Measurements from ENCODE around the gene AKNAD1.

The AKNAD1 gene

GRCh38 chr1:108815566-108815965 is 41.3 kb downstream of the AKNAD1 start:
- H4K91ac ChIP-seq (ENCODE audit: low read depth, low read length), result no peak overlapping the region
- no peak overlapping the region for H3K18ac ChIP-seq (ENCODE audit: low read length)
- no peak overlapping the region for H3K9ac ChIP-seq (ENCODE audit: low read length)
- no peak overlapping the region for H2BK120ac ChIP-seq (ENCODE audit: insufficient read depth, low read length, poor library complexity)
- H4K8ac ChIP-seq (ENCODE audit: low read depth, low read length), result no peak overlapping the region
- H3K79me2 ChIP-seq (ENCODE audit: control insufficient read depth, insufficient read depth, low read length, poor library complexity), result no peaks in the 10 kb centered on the region
- H3K23ac ChIP-seq (ENCODE audit: low read length), result no peak overlapping the region
- no peak overlapping the region for H4K12ac ChIP-seq (ENCODE audit: low read depth, low read length)
- H3K4ac ChIP-seq (ENCODE audit: low read depth, low read length), result no peak overlapping the region
- no peak overlapping the region for H3K4me3 ChIP-seq (ENCODE audit: low read depth, low read length)
- H3K14ac ChIP-seq (ENCODE audit: low read length), result no peak overlapping the region
- no peak overlapping the region for H2AFZ ChIP-seq (ENCODE audit: insufficient read depth, low read length, poor library complexity)
- DNase-seq, result peak in 1 of 2 donors; percentile 78
- no peaks in the 10 kb centered on the region for H3K36me3 ChIP-seq (ENCODE audit: control insufficient read depth in 1 of 2, insufficient read depth in 2 of 2, low read length in 2 of 2)
- no peaks in the 10 kb centered on the region for H3K27me3 ChIP-seq (ENCODE audit: insufficient read depth, low read length)
- peaks cover 6 to 7% of the 10 kb centered on the region in 2 experiments for H3K4me1 ChIP-seq (ENCODE audit: control insufficient read depth in 1 of 2, insufficient read depth in 2 of 2, low read length in 2 of 2)
- no peak overlapping the region for H2AK5ac ChIP-seq (ENCODE audit: low read length)
- H3K4me2 ChIP-seq (ENCODE audit: low read length), result no peak overlapping the region
- no peak overlapping the region for H3K27ac ChIP-seq (ENCODE audit: low read depth, low read length)
- H2BK12ac ChIP-seq (ENCODE audit: low read length), result no peak overlapping the region
- peaks cover 14% of the 10 kb centered on the region for H3K79me1 ChIP-seq (ENCODE audit: low read length)
- no peak overlapping the region for H2BK5ac ChIP-seq (ENCODE audit: low read depth, low read length, poor library complexity)
- no peaks in the 10 kb centered on the region for H3K9me3 ChIP-seq (ENCODE audit: insufficient read depth, low read depth, low read length)

- no CpG with 5 or more reads among the region's 4 CpGs for WGBS (ENCODE audit: extremely low coverage, insufficient coverage, insufficient read length)
- no peak overlapping the region for H2BK5ac ChIP-seq (ENCODE audit: low read depth, low read length, poor library complexity)
- H3K36me3 ChIP-seq (ENCODE audit: control insufficient read depth in 1 of 2, insufficient read depth in 2 of 2, low read length in 2 of 2), result no peaks in the 10 kb centered on the region
- peak overlapping the region; percentile 51 for H4K91ac ChIP-seq (ENCODE audit: low read depth, low read length)
- H3K27me3 ChIP-seq (ENCODE audit: insufficient read depth, low read length), result no peaks in the 10 kb centered on the region
- peaks cover 14% of the 10 kb centered on the region for H3K79me1 ChIP-seq (ENCODE audit: low read length)
- no peak overlapping the region for H2AFZ ChIP-seq (ENCODE audit: insufficient read depth, low read length, poor library complexity)
- H3K18ac ChIP-seq (ENCODE audit: low read length), result no peak overlapping the region
- peaks cover 6 to 7% of the 10 kb centered on the region in 2 experiments for H3K4me1 ChIP-seq (ENCODE audit: control insufficient read depth in 1 of 2, insufficient read depth in 2 of 2, low read length in 2 of 2)
- H3K4ac ChIP-seq (ENCODE audit: low read depth, low read length), result no peak overlapping the region
- H3K9ac ChIP-seq (ENCODE audit: low read length), result no peak overlapping the region
- no peak overlapping the region for H3K4me3 ChIP-seq (ENCODE audit: low read depth, low read length)
- no peak overlapping the region for H3K23ac ChIP-seq (ENCODE audit: low read length)
- no peak overlapping the region for H2AK5ac ChIP-seq (ENCODE audit: low read length)
- H4K8ac ChIP-seq (ENCODE audit: low read depth, low read length), result no peak overlapping the region
- H3K27ac ChIP-seq (ENCODE audit: low read depth, low read length), result no peak overlapping the region
- peak overlapping the region; percentile 60 for H2BK120ac ChIP-seq (ENCODE audit: insufficient read depth, low read length, poor library complexity)
- no peak for DNase-seq
- no peak overlapping the region for H3K4me2 ChIP-seq (ENCODE audit: low read length)
- peak overlapping the region; percentile 8 for H2BK12ac ChIP-seq (ENCODE audit: low read length)
- H3K9me3 ChIP-seq (ENCODE audit: insufficient read depth, low read depth, low read length), result no peaks in the 10 kb centered on the region
- no peak overlapping the region for H3K14ac ChIP-seq (ENCODE audit: low read length)
- no peak overlapping the region for H4K12ac ChIP-seq (ENCODE audit: low read depth, low read length)
- no peaks in the 10 kb centered on the region for H3K79me2 ChIP-seq (ENCODE audit: control insufficient read depth, insufficient read depth, low read length, poor library complexity)
These were observed 42.4 kb downstream of the AKNAD1 start for GRCh38 chr1:108814343-108815125.

GRCh38 chr1:108813326-108813725 is 43.6 kb downstream of the AKNAD1 start:
- H3K36me3 ChIP-seq (ENCODE audit: control insufficient read depth in 1 of 2, insufficient read depth in 2 of 2, low read length in 2 of 2), result peaks cover 0 to under 1% of the 10 kb centered on the region in 2 experiments
- no peak overlapping the region for H3K14ac ChIP-seq (ENCODE audit: low read length)
- peak; percentile 94 to 98 for DNase-seq
- H4K91ac ChIP-seq (ENCODE audit: low read depth, low read length), result no peak overlapping the region
- H3K9me3 ChIP-seq (ENCODE audit: insufficient read depth, low read depth, low read length), result no peaks in the 10 kb centered on the region
- no peak overlapping the region for H2BK12ac ChIP-seq (ENCODE audit: low read length)
- no peak overlapping the region for H3K18ac ChIP-seq (ENCODE audit: low read length)
- no CpG with 5 or more reads among the region's 2 CpGs for WGBS (ENCODE audit: extremely low coverage, insufficient coverage, insufficient read length)
- no peak overlapping the region for H3K4me2 ChIP-seq (ENCODE audit: low read length)
- no peak overlapping the region for H2BK120ac ChIP-seq (ENCODE audit: insufficient read depth, low read length, poor library complexity)
- no peak overlapping the region for H3K9ac ChIP-seq (ENCODE audit: low read length)
- no peak overlapping the region for H3K27ac ChIP-seq (ENCODE audit: low read depth, low read length)
- H2BK5ac ChIP-seq (ENCODE audit: low read depth, low read length, poor library complexity), result no peak overlapping the region
- H3K79me2 ChIP-seq (ENCODE audit: control insufficient read depth, insufficient read depth, low read length, poor library complexity), result no peaks in the 10 kb centered on the region
- no peak overlapping the region for H3K4me3 ChIP-seq (ENCODE audit: low read depth, low read length)
- H3K4me1 ChIP-seq (ENCODE audit: control insufficient read depth in 1 of 2, insufficient read depth in 2 of 2, low read length in 2 of 2), result peaks cover 6 to 7% of the 10 kb centered on the region in 2 experiments
- no peaks in the 10 kb centered on the region for H3K27me3 ChIP-seq (ENCODE audit: insufficient read depth, low read length)
- H4K12ac ChIP-seq (ENCODE audit: low read depth, low read length), result no peak overlapping the region
- no peak overlapping the region for H4K8ac ChIP-seq (ENCODE audit: low read depth, low read length)
- no peak overlapping the region for H2AK5ac ChIP-seq (ENCODE audit: low read length)
- peaks cover 14% of the 10 kb centered on the region for H3K79me1 ChIP-seq (ENCODE audit: low read length)
- H3K23ac ChIP-seq (ENCODE audit: low read length), result no peak overlapping the region
- H2AFZ ChIP-seq (ENCODE audit: insufficient read depth, low read length, poor library complexity), result no peak overlapping the region
- H3K4ac ChIP-seq (ENCODE audit: low read depth, low read length), result no peak overlapping the region

DNA sequence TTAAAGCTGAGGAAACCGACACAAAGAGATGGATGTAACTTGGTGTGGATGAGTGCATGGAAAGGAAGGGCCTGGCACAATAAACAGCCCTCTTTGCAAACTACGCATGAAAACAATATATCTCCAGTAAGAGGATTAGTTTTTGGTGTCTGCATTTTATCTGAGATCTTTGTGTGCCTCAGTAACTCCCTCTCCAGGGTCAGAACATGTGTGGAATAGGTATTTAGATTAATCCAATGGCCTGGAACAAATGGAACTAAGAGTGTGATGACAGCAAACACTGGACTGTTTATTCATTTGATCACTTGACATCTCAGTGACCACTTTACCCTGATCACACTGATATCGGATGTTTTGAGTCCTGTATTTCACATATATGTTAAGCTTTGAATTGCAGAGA is 45.3 kb downstream of the AKNAD1 start:
- no peak for DNase-seq
- Histone ChIP-seq H3K27ac (ENCODE audit: low read depth, low read length) (no peak overlapping the region), H4K12ac (ENCODE audit: low read depth, low read length) (no peak overlapping the region), H3K79me2 (ENCODE audit: control insufficient read depth, insufficient read depth, low read length, poor library complexity) (no peaks in the 10 kb centered on the region), H3K36me3 (ENCODE audit: control insufficient read depth in 1 of 2, insufficient read depth in 2 of 2, low read length in 2 of 2) (peaks cover 0 to 4% of the 10 kb centered on the region in 2 experiments), H2BK120ac (ENCODE audit: insufficient read depth, low read length, poor library complexity) (no peak overlapping the region), H4K8ac (ENCODE audit: low read depth, low read length) (no peak overlapping the region), H2BK12ac (ENCODE audit: low read length) (no peak overlapping the region), H3K79me1 (ENCODE audit: low read length) (peaks cover 8% of the 10 kb centered on the region), H2AFZ (ENCODE audit: insufficient read depth, low read length, poor library complexity) (no peak overlapping the region), H3K4ac (ENCODE audit: low read depth, low read length) (no peak overlapping the region), H2AK5ac (ENCODE audit: low read length) (no peak overlapping the region), H3K27me3 (ENCODE audit: insufficient read depth, low read length) (no peaks in the 10 kb centered on the region), H3K23ac (ENCODE audit: low read length) (no peak overlapping the region), H3K9ac (ENCODE audit: low read length) (no peak overlapping the region), H2BK5ac (ENCODE audit: low read depth, low read length, poor library complexity) (no peak overlapping the region), H3K4me3 (ENCODE audit: low read depth, low read length) (no peak overlapping the region), H3K4me2 (ENCODE audit: low read length) (no peak overlapping the region), H4K91ac (ENCODE audit: low read depth, low read length) (no peak overlapping the region), H3K9me3 (ENCODE audit: insufficient read depth, low read depth, low read length) (no peaks in the 10 kb centered on the region), H3K4me1 (ENCODE audit: control insufficient read depth in 1 of 2, insufficient read depth in 2 of 2, low read length in 2 of 2) (peaks cover 3 to 4% of the 10 kb centered on the region in 2 experiments), H3K18ac (ENCODE audit: low read length) (no peak overlapping the region), H3K14ac (ENCODE audit: low read length) (no peak overlapping the region)
- no CpG with 5 or more reads among the region's 3 CpGs for WGBS (ENCODE audit: extremely low coverage, insufficient coverage, insufficient read length)
